HL-60 (cell line): Measurements from ENCODE around the gene ARMC5.
"Not testable (repeated sequence)": the region's sequence is repeated elsewhere in the genome, so short reads cannot be mapped to it uniquely, and the experiment has no call there.

Source experiments
- DNase-seq, 2 experiments: peaks; one replicate each; pipeline ENCODE4 v3.0.0-alpha.2; 2010 to 2020; ENCODE audit warnings: low read depth in 1 of 2, low spot score in 1 of 2
- H3K27ac ChIP-seq: fragments of 250-450 bp; sonication (Bioruptor Pico); replicated peaks from 2 replicates; pipeline ENCODE4 v1.5.1; 2020; ENCODE audit warnings: mild to moderate bottlenecking, moderate library complexity
- H3K27me3 ChIP-seq: fragments of 250-450 bp; sonication (Bioruptor Pico); 2 replicates; pipeline ENCODE4 v1.5.1; 2021; ENCODE audit warnings: mild to moderate bottlenecking, moderate library complexity; ENCODE audit not compliant: insufficient read depth, poor library complexity, severe bottlenecking
- H3K4me3 ChIP-seq: replicated peaks from 2 replicates; pipeline ENCODE4 v1.5.1; 2011; ENCODE audit warnings: mild to moderate bottlenecking, control low read depth, low read length; ENCODE audit not compliant: insufficient read depth
- GABPA ChIP-seq: IDR thresholded peaks from 2 replicates; pipeline ENCODE4 v1.6.1; 2012; ENCODE audit warnings: low read depth
- POLR2AphosphoS5 ChIP-seq: IDR thresholded peaks from 2 replicates; pipeline ENCODE4 v1.6.1; 2012; ENCODE audit warnings: low read depth
- SPI1 ChIP-seq: IDR thresholded peaks from 2 replicates; pipeline ENCODE4 v1.6.1; 2012; ENCODE audit warnings: low read depth, mild to moderate bottlenecking, borderline replicate concordance
- TF ChIP-seq, protein P1 (sequence below): IDR thresholded peaks from one replicate; pipeline ENCODE4 v1.5.1; 2011; ENCODE audit warnings: low read length, control low read depth, inconsistent platforms; ENCODE audit not compliant: insufficient read depth
- TF ChIP-seq, protein P2 (sequence below): IDR thresholded peaks from 2 replicates; pipeline ENCODE4 v1.6.1; 2012; ENCODE audit warnings: low read depth; ENCODE audit not compliant: insufficient replicate concordance

The ARMC5 gene

DNA sequence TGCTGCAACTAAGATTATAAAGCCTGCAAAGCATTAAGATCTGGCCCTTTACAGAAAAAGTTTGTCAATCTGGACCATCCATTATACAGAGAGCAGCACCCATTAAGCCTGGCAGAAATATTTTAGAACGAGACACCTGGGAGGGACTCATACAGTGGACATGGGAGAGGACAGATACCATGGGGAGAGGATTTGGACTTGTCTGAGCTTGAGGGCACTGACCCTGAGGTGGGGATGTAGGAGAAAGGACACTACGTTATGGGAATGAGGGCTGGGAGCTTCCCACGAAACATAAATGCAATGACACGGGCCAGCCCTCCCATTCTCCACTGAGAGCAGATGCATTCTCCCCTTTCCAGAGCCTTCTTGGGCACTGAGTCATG lies 42.7 kb downstream of the ARMC5 start:
- Histone ChIP-seq H3K27me3 (no peaks in the 10 kb centered on the region), H3K4me3 (no peak overlapping the region), H3K27ac (no peak overlapping the region)
- TF ChIP-seq, protein P1, sequence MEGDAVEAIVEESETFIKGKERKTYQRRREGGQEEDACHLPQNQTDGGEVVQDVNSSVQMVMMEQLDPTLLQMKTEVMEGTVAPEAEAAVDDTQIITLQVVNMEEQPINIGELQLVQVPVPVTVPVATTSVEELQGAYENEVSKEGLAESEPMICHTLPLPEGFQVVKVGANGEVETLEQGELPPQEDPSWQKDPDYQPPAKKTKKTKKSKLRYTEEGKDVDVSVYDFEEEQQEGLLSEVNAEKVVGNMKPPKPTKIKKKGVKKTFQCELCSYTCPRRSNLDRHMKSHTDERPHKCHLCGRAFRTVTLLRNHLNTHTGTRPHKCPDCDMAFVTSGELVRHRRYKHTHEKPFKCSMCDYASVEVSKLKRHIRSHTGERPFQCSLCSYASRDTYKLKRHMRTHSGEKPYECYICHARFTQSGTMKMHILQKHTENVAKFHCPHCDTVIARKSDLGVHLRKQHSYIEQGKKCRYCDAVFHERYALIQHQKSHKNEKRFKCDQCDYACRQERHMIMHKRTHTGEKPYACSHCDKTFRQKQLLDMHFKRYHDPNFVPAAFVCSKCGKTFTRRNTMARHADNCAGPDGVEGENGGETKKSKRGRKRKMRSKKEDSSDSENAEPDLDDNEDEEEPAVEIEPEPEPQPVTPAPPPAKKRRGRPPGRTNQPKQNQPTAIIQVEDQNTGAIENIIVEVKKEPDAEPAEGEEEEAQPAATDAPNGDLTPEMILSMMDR, result no peak
- TF ChIP-seq POLR2AphosphoS5 (no peak), GABPA (no peak), SPI1 (no peak)
- TF ChIP-seq, protein P2, sequence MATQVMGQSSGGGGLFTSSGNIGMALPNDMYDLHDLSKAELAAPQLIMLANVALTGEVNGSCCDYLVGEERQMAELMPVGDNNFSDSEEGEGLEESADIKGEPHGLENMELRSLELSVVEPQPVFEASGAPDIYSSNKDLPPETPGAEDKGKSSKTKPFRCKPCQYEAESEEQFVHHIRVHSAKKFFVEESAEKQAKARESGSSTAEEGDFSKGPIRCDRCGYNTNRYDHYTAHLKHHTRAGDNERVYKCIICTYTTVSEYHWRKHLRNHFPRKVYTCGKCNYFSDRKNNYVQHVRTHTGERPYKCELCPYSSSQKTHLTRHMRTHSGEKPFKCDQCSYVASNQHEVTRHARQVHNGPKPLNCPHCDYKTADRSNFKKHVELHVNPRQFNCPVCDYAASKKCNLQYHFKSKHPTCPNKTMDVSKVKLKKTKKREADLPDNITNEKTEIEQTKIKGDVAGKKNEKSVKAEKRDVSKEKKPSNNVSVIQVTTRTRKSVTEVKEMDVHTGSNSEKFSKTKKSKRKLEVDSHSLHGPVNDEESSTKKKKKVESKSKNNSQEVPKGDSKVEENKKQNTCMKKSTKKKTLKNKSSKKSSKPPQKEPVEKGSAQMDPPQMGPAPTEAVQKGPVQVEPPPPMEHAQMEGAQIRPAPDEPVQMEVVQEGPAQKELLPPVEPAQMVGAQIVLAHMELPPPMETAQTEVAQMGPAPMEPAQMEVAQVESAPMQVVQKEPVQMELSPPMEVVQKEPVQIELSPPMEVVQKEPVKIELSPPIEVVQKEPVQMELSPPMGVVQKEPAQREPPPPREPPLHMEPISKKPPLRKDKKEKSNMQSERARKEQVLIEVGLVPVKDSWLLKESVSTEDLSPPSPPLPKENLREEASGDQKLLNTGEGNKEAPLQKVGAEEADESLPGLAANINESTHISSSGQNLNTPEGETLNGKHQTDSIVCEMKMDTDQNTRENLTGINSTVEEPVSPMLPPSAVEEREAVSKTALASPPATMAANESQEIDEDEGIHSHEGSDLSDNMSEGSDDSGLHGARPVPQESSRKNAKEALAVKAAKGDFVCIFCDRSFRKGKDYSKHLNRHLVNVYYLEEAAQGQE, result no peak
- DNase-seq, result no peak

GRCh38 chr16:31502981-31503380 lies 43.7 kb downstream of the ARMC5 start:
- TF ChIP-seq, protein P1, result no peak
- no peak for TF ChIP-seq POLR2AphosphoS5
- no peak for TF ChIP-seq SPI1
- TF ChIP-seq, protein P2, result no peak
- TF ChIP-seq GABPA, result no peak
- H3K27me3 ChIP-seq, result no peaks in the 10 kb centered on the region
- no peak overlapping the region for H3K4me3 ChIP-seq
- no peak overlapping the region for H3K27ac ChIP-seq
- DNase-seq, result no peak

DNA sequence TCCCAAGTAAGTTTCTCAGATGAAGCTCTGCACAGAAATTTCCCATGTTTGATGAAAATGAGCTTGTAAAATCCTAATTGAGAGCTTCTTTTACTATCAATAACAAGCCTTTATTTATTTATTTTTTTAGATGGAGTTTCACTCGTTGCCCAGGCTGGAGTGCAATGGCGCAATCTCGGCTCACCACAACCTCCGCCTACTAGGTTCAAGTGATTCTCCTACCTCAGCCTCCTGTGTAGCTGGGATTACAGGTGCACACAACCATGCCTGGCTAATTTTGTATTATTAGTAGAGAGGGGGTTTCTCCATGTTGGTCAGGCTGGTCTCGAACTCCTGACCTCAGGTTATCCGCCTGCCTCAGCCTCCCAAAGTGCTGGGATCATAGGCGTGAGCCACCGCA lies 44.3 kb downstream of the ARMC5 start:
- not testable (repeated sequence) for H3K27me3 ChIP-seq, H3K27ac ChIP-seq, H3K4me3 ChIP-seq, DNase-seq

GRCh38 chr16:31504159-31504558 lies 44.9 kb downstream of the ARMC5 start:
- no peak for DNase-seq
- Histone ChIP-seq H3K27ac (no peak overlapping the region), H3K27me3 (no peaks in the 10 kb centered on the region), H3K4me3 (no peak overlapping the region)
- TF ChIP-seq POLR2AphosphoS5 (no peak), SPI1 (no peak), GABPA (no peak)
- TF ChIP-seq, protein P1, result no peak
- TF ChIP-seq, protein P2, result no peak
